ENCODE results near the gene GREB1. TPM values are rescaled to one million over a fixed set of nuclear protein-coding genes. Genes with fewer than 3 reads are reported as not detected.

GREB1 gene
- total and polyA plus RNA-seq, 2 of the 13 experiments (the other 11 are each of a cell fraction or from before 2014, with no cell fraction given): 31.3 to 61.2 TPM

DNA sequence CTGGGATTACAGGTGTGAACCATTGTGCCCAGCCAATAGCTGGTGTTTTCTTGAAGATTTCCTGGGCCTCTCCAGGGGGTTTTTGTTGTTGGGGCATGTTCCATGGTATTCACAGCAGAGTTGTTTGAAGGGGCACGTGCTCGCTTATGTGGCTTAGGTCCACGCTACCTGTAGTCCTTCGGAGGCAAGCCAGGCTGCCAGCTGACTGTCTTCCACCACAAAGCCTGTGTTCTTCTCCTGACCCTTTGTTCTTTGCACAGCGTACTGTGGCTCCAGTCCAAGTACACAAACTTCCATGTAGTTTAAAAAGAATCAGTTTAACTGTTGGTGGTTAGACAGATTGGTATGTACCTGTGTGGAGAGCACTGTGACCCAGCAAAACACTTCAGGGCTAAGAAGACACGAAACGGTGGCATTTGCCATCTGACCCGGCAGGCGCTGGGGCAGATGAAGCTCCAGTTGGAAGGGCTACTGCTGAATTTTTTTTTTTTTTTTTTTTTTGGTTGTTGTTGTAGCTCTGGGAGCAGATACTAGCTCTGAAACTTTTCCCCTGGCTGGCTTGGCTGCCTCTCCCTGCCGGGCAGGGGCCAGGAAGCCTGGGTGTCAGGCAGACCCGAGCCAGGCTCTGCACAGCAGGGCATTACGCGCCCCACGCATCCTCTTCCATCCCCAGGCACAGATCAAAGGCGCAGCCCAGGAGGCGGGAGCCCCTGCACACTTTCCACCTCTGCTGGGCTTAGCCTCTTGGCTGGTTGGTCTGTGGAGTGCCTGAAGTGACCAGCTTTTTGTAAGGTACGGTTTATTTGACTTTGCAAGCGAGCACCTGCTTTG is 5.7 kb downstream of the GREB1 start (continued):
- TF ChIP-seq TSC22D2 (CRISPR knock-in tag; IDR thresholded peaks at IDR 0.05; ENCODE audit: borderline replicate concordance) (peak; percentile 70; the same call in 1 of the 2 replicates), ETV6 (CRISPR knock-in tag; conservative IDR thresholded peaks at IDR 0.05) (peak; percentile 86), SOX13 (IDR thresholded peaks at IDR 0.05) (peak; percentile 96), SOX13 (CRISPR knock-in tag; conservative IDR thresholded peaks at IDR 0.05 in 1 of 2, IDR thresholded peaks at IDR 0.05 in 1 of 2) (peak in 1 of 2 experiments; percentile 99; a peak in 2 of 4 replicates), FIP1L1 (IDR thresholded peaks at IDR 0.05; ENCODE audit: borderline replicate concordance, insufficient read depth, low read depth, low read length) (no peak), RFX5 (IDR thresholded peaks at IDR 0.05; ENCODE audit: low read depth, low read length) (no peak), DMAP1 (CRISPR knock-in tag; IDR thresholded peaks at IDR 0.05) (peak; percentile 93), SMYD3 (CRISPR knock-in tag; IDR thresholded peaks at IDR 0.05) (0 out of 2 replicates have a peak, but pooled peaks have one; percentile 7), ZBTB7A (CRISPR knock-in tag; IDR thresholded peaks at IDR 0.05) (peak; percentile 26; the same call in 1 of the 2 replicates), IRX3 (CRISPR knock-in tag; IDR thresholded peaks at IDR 0.05; ENCODE audit: borderline replicate concordance, low read depth) (no peak; the same call in 1 of the 2 replicates), ZNF562 (CRISPR knock-in tag; IDR thresholded peaks at IDR 0.05; ENCODE audit: borderline replicate concordance) (no peak), ZNF589 (CRISPR knock-in tag; conservative IDR thresholded peaks at IDR 0.05) (no peak), KAT7 (CRISPR knock-in tag; IDR thresholded peaks at IDR 0.05; ENCODE audit: borderline replicate concordance) (no peak), ZNF446 (CRISPR knock-in tag; IDR thresholded peaks at IDR 0.05) (no peak), TAF15 (IDR thresholded peaks at IDR 0.05; ENCODE audit: low read depth, low read length, poor library complexity, severe bottlenecking) (no peak), ZNF761 (CRISPR knock-in tag; conservative IDR thresholded peaks at IDR 0.05) (no peak; the same call in none of the 2 replicates), ZNF792 (CRISPR knock-in tag; IDR thresholded peaks at IDR 0.05) (peak; percentile 75), TOPORS (CRISPR knock-in tag; IDR thresholded peaks at IDR 0.05) (peak; percentile 78; the same call in 1 of the 2 replicates), TCF12 (IDR thresholded peaks at IDR 0.05) (no peak), TCF12 (CRISPR knock-in tag; IDR thresholded peaks at IDR 0.05) (no peak)
- TF ChIP-seq, protein P1, sequence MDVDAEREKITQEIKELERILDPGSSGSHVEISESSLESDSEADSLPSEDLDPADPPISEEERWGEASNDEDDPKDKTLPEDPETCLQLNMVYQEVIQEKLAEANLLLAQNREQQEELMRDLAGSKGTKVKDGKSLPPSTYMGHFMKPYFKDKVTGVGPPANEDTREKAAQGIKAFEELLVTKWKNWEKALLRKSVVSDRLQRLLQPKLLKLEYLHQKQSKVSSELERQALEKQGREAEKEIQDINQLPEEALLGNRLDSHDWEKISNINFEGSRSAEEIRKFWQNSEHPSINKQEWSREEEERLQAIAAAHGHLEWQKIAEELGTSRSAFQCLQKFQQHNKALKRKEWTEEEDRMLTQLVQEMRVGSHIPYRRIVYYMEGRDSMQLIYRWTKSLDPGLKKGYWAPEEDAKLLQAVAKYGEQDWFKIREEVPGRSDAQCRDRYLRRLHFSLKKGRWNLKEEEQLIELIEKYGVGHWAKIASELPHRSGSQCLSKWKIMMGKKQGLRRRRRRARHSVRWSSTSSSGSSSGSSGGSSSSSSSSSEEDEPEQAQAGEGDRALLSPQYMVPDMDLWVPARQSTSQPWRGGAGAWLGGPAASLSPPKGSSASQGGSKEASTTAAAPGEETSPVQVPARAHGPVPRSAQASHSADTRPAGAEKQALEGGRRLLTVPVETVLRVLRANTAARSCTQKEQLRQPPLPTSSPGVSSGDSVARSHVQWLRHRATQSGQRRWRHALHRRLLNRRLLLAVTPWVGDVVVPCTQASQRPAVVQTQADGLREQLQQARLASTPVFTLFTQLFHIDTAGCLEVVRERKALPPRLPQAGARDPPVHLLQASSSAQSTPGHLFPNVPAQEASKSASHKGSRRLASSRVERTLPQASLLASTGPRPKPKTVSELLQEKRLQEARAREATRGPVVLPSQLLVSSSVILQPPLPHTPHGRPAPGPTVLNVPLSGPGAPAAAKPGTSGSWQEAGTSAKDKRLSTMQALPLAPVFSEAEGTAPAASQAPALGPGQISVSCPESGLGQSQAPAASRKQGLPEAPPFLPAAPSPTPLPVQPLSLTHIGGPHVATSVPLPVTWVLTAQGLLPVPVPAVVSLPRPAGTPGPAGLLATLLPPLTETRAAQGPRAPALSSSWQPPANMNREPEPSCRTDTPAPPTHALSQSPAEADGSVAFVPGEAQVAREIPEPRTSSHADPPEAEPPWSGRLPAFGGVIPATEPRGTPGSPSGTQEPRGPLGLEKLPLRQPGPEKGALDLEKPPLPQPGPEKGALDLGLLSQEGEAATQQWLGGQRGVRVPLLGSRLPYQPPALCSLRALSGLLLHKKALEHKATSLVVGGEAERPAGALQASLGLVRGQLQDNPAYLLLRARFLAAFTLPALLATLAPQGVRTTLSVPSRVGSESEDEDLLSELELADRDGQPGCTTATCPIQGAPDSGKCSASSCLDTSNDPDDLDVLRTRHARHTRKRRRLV (CRISPR knock-in tag; IDR thresholded peaks at IDR 0.05): no peak
- TF ChIP-seq, protein P2, sequence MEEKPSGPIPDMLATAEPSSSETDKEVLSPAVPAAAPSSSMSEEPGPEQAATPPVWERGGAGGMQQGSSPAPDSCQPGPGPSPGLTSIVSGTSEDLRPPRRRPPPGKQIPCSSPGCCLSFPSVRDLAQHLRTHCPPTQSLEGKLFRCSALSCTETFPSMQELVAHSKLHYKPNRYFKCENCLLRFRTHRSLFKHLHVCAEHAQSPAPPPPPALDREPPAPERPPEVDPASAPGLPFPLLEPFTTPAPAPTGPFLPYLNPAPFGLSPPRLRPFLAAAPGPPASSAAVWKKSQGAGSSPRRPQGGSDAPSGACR (CRISPR knock-in tag; IDR thresholded peaks at IDR 0.05): peak; percentile 55; the same call in 1 of the 2 replicates
- TF ChIP-seq, protein P3, sequence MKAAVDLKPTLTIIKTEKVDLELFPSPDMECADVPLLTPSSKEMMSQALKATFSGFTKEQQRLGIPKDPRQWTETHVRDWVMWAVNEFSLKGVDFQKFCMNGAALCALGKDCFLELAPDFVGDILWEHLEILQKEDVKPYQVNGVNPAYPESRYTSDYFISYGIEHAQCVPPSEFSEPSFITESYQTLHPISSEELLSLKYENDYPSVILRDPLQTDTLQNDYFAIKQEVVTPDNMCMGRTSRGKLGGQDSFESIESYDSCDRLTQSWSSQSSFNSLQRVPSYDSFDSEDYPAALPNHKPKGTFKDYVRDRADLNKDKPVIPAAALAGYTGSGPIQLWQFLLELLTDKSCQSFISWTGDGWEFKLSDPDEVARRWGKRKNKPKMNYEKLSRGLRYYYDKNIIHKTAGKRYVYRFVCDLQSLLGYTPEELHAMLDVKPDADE (CRISPR knock-in tag; IDR thresholded peaks at IDR 0.05): no peak

Data from HepG2 (cell line).